Measurements from ENCODE around the gene RNU1-3. TPM values are rescaled to one million over a fixed set of nuclear protein-coding genes. Genes with fewer than 3 reads are reported as not detected.
"Not testable (repeated sequence)": the region's sequence is repeated elsewhere in the genome, so short reads cannot be mapped to it uniquely, and the experiment has no call there.

Gene RNU1-3
- total and polyA plus RNA-seq, 2 experiments from 2014 or later = under 0.01 TPM; not detected in 1

- DNase-seq (ENCODE audit: low read depth in 1 of 2, low spot score in 1 of 2) = no peak
- no peak for TF ChIP-seq CTCF (IDR thresholded peaks at IDR 0.05; ENCODE audit: low read depth, low read length)
- Histone ChIP-seq H3K27me3 (no peaks in the 10 kb centered on the region), H3K36me3 (peaks cover 58% of the 10 kb centered on the region), H3K9me3 (ENCODE audit: low read depth) (no peaks in the 10 kb centered on the region), H3K27ac (no peak overlapping the region), H3K4me1 (ENCODE audit: low read depth) (no peaks in the 10 kb centered on the region), H3K4me3 (no peak overlapping the region)
These were observed 35.3 kb downstream of the RNU1-3 start for GRCh38 chr1:16631248-16632043.

- peaks cover 65% of the 10 kb centered on the region for H3K36me3 ChIP-seq
- H3K27me3 ChIP-seq = no peaks in the 10 kb centered on the region
- TF ChIP-seq CTCF (IDR thresholded peaks at IDR 0.05; ENCODE audit: low read depth, low read length) = no peak
- DNase-seq (ENCODE audit: low read depth in 1 of 2, low spot score in 1 of 2) = no peak
- no peak overlapping the region for H3K27ac ChIP-seq
- H3K9me3 ChIP-seq (ENCODE audit: low read depth) = no peaks in the 10 kb centered on the region
- no peak overlapping the region for H3K4me3 ChIP-seq
- H3K4me1 ChIP-seq (ENCODE audit: low read depth) = no peaks in the 10 kb centered on the region
These were observed 36.0 kb downstream of the RNU1-3 start for GRCh38 chr1:16630661-16631247.

- DNase-seq (ENCODE audit: low read depth in 1 of 2, low spot score in 1 of 2); H3K9me3 ChIP-seq (ENCODE audit: low read depth); H3K4me3 ChIP-seq; H3K4me1 ChIP-seq (ENCODE audit: low read depth); H3K27me3 ChIP-seq; H3K27ac ChIP-seq: not testable (repeated sequence)
- H3K36me3 ChIP-seq = peaks cover 69% of the 10 kb centered on the region
These were observed 36.7 kb downstream of the RNU1-3 start for GRCh38 chr1:16629916-16630530.

GRCh38 chr1:16628361-16629111 lies 38.2 kb downstream of the RNU1-3 start:
- H3K36me3 ChIP-seq = peaks cover 76% of the 10 kb centered on the region
- no peaks in the 10 kb centered on the region for H3K9me3 ChIP-seq (ENCODE audit: low read depth)
- H3K27ac ChIP-seq = no peak overlapping the region
- no peak for DNase-seq (ENCODE audit: low read depth in 1 of 2, low spot score in 1 of 2)
- H3K4me3 ChIP-seq = no peak overlapping the region
- no peaks in the 10 kb centered on the region for H3K27me3 ChIP-seq
- no peak for TF ChIP-seq CTCF (IDR thresholded peaks at IDR 0.05; ENCODE audit: low read depth, low read length)
- no peaks in the 10 kb centered on the region for H3K4me1 ChIP-seq (ENCODE audit: low read depth)

GRCh38 chr1:16626409-16626983 lies 40.3 kb downstream of the RNU1-3 start:
- not testable (repeated sequence) for H3K27ac ChIP-seq; H3K27me3 ChIP-seq; H3K9me3 ChIP-seq (ENCODE audit: low read depth); H3K4me3 ChIP-seq; H3K4me1 ChIP-seq (ENCODE audit: low read depth); DNase-seq (ENCODE audit: low read depth in 1 of 2, low spot score in 1 of 2)
- peaks cover 70% of the 10 kb centered on the region for H3K36me3 ChIP-seq

Data from cardiac muscle cell (in vitro differentiated cells and primary cell).